OCI-LY3 (cell line): ENCODE results near the gene TPSG1.

Source experiments
- H2AFZ ChIP-seq: fragments of 200-600, 300-600 bp; shearing (Covaris generic); 2 replicates; pipeline ENCODE4 v1.6.0; 2014; ENCODE audit warnings: antibody characterized with exemption, low read depth, low read length
- H3K27ac ChIP-seq: fragments of 200-600, 300-600 bp; sonication (generic); 2 replicates; pipeline ENCODE4 v1.5.1; 2014; ENCODE audit warnings: mild to moderate bottlenecking, low read length, moderate library complexity, mixed read lengths
- H3K27me3 ChIP-seq: fragments of 200-600, 300-600 bp; sonication (generic); 2 replicates; pipeline ENCODE4 v1.6.1; 2014; ENCODE audit warnings: low read depth, low read length, mixed read lengths
- H3K36me3 ChIP-seq: fragments of 200-600, 300-600 bp; sonication (generic); replicated peaks from 2 replicates; pipeline ENCODE3; 2014; ENCODE audit warnings: low read depth, low read length, mixed read lengths
- H3K4me1 ChIP-seq: fragments of 300-600, 200-600 bp; sonication (generic); 2 replicates; pipeline ENCODE4 v1.6.1; 2014; ENCODE audit warnings: low read length, mixed read lengths
- H3K4me2 ChIP-seq: fragments of 200-600, 300-600 bp; sonication (generic); 2 replicates; pipeline ENCODE4 v1.6.1; 2014; ENCODE audit warnings: low read length, mixed read lengths
- H3K4me3 ChIP-seq: fragments of 300-600, 200-600 bp; sonication (generic); 2 replicates; pipeline ENCODE4 v1.5.1; 2014; ENCODE audit warnings: antibody characterized with exemption, mild to moderate bottlenecking, low read length, moderate library complexity
- H3K79me2 ChIP-seq: fragments of 300-600, 200-600 bp; shearing (Covaris generic); 2 replicates; pipeline ENCODE4 v1.6.1; 2014; ENCODE audit warnings: mild to moderate bottlenecking, low read length, mixed read lengths
- H3K9ac ChIP-seq: fragments of 300-600, 200-600 bp; shearing (Covaris generic); 2 replicates; pipeline ENCODE4 v1.6.0; 2014; ENCODE audit warnings: mild to moderate bottlenecking, low read length, moderate library complexity
- H3K9me3 ChIP-seq: fragments of 200-600, 300-600 bp; shearing (Covaris generic); 2 replicates; pipeline ENCODE4 v1.6.1; 2014; ENCODE audit warnings: low read length, mixed read lengths; ENCODE audit not compliant: insufficient read depth
- H4K20me1 ChIP-seq: fragments of 200-600, 300-600 bp; sonication (generic); 2 replicates; pipeline ENCODE4 v1.6.1; 2016; ENCODE audit warnings: low read length, mixed read lengths; ENCODE audit not compliant: insufficient read depth
- CTCF ChIP-seq: fragments of 200-600, 300-600 bp; sonication (generic); IDR thresholded peaks from 2 replicates; pipeline ENCODE4 v1.5.1; 2014; ENCODE audit warnings: antibody characterized with exemption, low read length, low read depth
- EZH2phosphoT487 ChIP-seq: fragments of 200-600 bp; shearing (Covaris generic); IDR thresholded peaks from 2 replicates; pipeline ENCODE4 v1.6.1; 2018; ENCODE audit warnings: antibody characterized with exemption, mixed run types, low read depth

TPSG1 gene

GRCh38 chr16:1215574-1216295, 9.3 kb downstream of the TPSG1 start:
- Histone ChIP-seq H2AFZ (no peak overlapping the region), H3K4me3 (no peak overlapping the region), H3K4me2 (no peak overlapping the region), H3K27me3 (no peaks in the 10 kb centered on the region), H3K4me1 (no peaks in the 10 kb centered on the region), H3K9ac (no peak overlapping the region), H4K20me1 (no peaks in the 10 kb centered on the region), H3K79me2 (no peaks in the 10 kb centered on the region), H3K36me3 (no peaks in the 10 kb centered on the region), H3K9me3 (no peaks in the 10 kb centered on the region), H3K27ac (no peak overlapping the region)
- TF ChIP-seq CTCF = no peak
- no peak for TF ChIP-seq EZH2phosphoT487

- Histone ChIP-seq H3K36me3 (no peaks in the 10 kb centered on the region), H3K79me2 (no peaks in the 10 kb centered on the region), H3K27me3 (no peaks in the 10 kb centered on the region)
Measured at GRCh38 chr16:1214719-1215118, 10.3 kb downstream of the TPSG1 start.

GRCh38 chr16:1213796-1214372, 11.2 kb downstream of the TPSG1 start:
- TF ChIP-seq EZH2phosphoT487 (no peak), CTCF (no peak)
- Histone ChIP-seq H4K20me1 (no peaks in the 10 kb centered on the region), H3K36me3 (no peaks in the 10 kb centered on the region), H3K27ac (no peak overlapping the region), H3K79me2 (no peaks in the 10 kb centered on the region), H3K4me1 (no peaks in the 10 kb centered on the region), H3K4me3 (no peak overlapping the region), H3K4me2 (no peak overlapping the region), H2AFZ (no peak overlapping the region), H3K27me3 (no peaks in the 10 kb centered on the region), H3K9me3 (no peaks in the 10 kb centered on the region), H3K9ac (no peak overlapping the region)

More at GRCh38 chr16:1214719-1215118, 10.3 kb downstream of the TPSG1 start:
- H3K4me1 ChIP-seq = no peaks in the 10 kb centered on the region
- H3K4me3 ChIP-seq = no peak overlapping the region
- H3K9me3 ChIP-seq = no peaks in the 10 kb centered on the region
- no peaks in the 10 kb centered on the region for H4K20me1 ChIP-seq
- H2AFZ ChIP-seq = no peak overlapping the region
- H3K27ac ChIP-seq = no peak overlapping the region
- no peak overlapping the region for H3K9ac ChIP-seq
- no peak overlapping the region for H3K4me2 ChIP-seq
- TF ChIP-seq EZH2phosphoT487 = no peak
- no peak for TF ChIP-seq CTCF

- no peaks in the 10 kb centered on the region for H3K9me3 ChIP-seq
- no peak for TF ChIP-seq CTCF
- TF ChIP-seq EZH2phosphoT487 = no peak
- no peaks in the 10 kb centered on the region for H3K79me2 ChIP-seq
- no peaks in the 10 kb centered on the region for H3K27me3 ChIP-seq
- no peak overlapping the region for H3K27ac ChIP-seq
- no peaks in the 10 kb centered on the region for H4K20me1 ChIP-seq
- H3K4me3 ChIP-seq = no peak overlapping the region
- no peaks in the 10 kb centered on the region for H3K4me1 ChIP-seq
- H2AFZ ChIP-seq = no peak overlapping the region
- no peak overlapping the region for H3K9ac ChIP-seq
- no peak overlapping the region for H3K4me2 ChIP-seq
- H3K36me3 ChIP-seq = no peaks in the 10 kb centered on the region
Measured at GRCh38 chr16:1213231-1213630, 11.8 kb downstream of the TPSG1 start.
